ENCODE results near the gene SORCS1.
"Not testable (repeated sequence)": the region's sequence is repeated elsewhere in the genome, so short reads cannot be mapped to it uniquely, and the experiment has no call there.

SORCS1 gene

GRCh38 chr10:106938513-106938912, 226.0 kb downstream of the SORCS1 start:
- no peak for DNase-seq

- DNase-seq, result no peak
Observed at GRCh38 chr10:106935978-106936451, 228.5 kb downstream of the SORCS1 start.

- DNase-seq, result no peak
Observed at GRCh38 chr10:106931853-106932249, 232.7 kb downstream of the SORCS1 start.

- no peak for DNase-seq
Observed at GRCh38 chr10:106931159-106931852, 233.2 kb downstream of the SORCS1 start.

- DNase-seq, result no peak
Observed at GRCh38 chr10:106930751-106931150, 233.8 kb downstream of the SORCS1 start.

GRCh38 chr10:106929291-106929895, 235.1 kb downstream of the SORCS1 start:
- no peak for DNase-seq

GRCh38 chr10:106928151-106928550, 236.4 kb downstream of the SORCS1 start:
- DNase-seq, result not testable (repeated sequence)

- DNase-seq, result no peak
Observed at GRCh38 chr10:106925191-106925590, 239.3 kb downstream of the SORCS1 start.

GRCh38 chr10:106920538-106920937, 244.0 kb downstream of the SORCS1 start:
- no peak for DNase-seq

GRCh38 chr10:106919871-106920282, 244.6 kb downstream of the SORCS1 start:
- no peak for DNase-seq

GRCh38 chr10:106917452-106918055, 247.0 kb downstream of the SORCS1 start:
- DNase-seq, result no peak

GRCh38 chr10:106914016-106914415, 250.5 kb downstream of the SORCS1 start:
- DNase-seq, result no peak

GRCh38 chr10:106913348-106913747, 251.2 kb downstream of the SORCS1 start:
- no peak for DNase-seq

GRCh38 chr10:106911096-106911495, 253.4 kb downstream of the SORCS1 start:
- DNase-seq, result no peak

- no peak for DNase-seq
Observed at GRCh38 chr10:106910666-106911065, 253.8 kb downstream of the SORCS1 start.

GRCh38 chr10:106908225-106908624, 256.3 kb downstream of the SORCS1 start:
- no peak for DNase-seq

- no peak for DNase-seq
Observed at GRCh38 chr10:106904209-106904608, 260.3 kb downstream of the SORCS1 start.

- DNase-seq, result no peak
Observed at GRCh38 chr10:106903180-106903579, 261.3 kb downstream of the SORCS1 start.

GRCh38 chr10:106900016-106900652, 264.4 kb downstream of the SORCS1 start:
- DNase-seq, result no peak

GRCh38 chr10:106898446-106898845, 266.1 kb downstream of the SORCS1 start:
- no peak for DNase-seq

GRCh38 chr10:106897719-106898118, 266.8 kb downstream of the SORCS1 start:
- DNase-seq, result no peak

- DNase-seq, result no peak
Observed at GRCh38 chr10:106894692-106895091, 269.8 kb downstream of the SORCS1 start.

GRCh38 chr10:106877574-106877973, 286.9 kb downstream of the SORCS1 start:
- DNase-seq, result no peak

GRCh38 chr10:106874604-106874889, 290.0 kb downstream of the SORCS1 start:
- DNase-seq, result no peak
